NB4 (cell line): ENCODE data around the gene AGAP1.

Experiments used
- POLR2A ChIP-seq: IDR thresholded peaks from 2 replicates; pipeline ENCODE4 v1.6.1; 2011; ENCODE audit warnings: mild to moderate bottlenecking; ENCODE audit not compliant: insufficient read length; ENCODE audit errors: extremely low read depth
- TF ChIP-seq, protein P1 (sequence below): IDR thresholded peaks from one replicate; pipeline ENCODE4 v1.5.1; 2012; ENCODE audit warnings: low read depth, low read length

DNA sequence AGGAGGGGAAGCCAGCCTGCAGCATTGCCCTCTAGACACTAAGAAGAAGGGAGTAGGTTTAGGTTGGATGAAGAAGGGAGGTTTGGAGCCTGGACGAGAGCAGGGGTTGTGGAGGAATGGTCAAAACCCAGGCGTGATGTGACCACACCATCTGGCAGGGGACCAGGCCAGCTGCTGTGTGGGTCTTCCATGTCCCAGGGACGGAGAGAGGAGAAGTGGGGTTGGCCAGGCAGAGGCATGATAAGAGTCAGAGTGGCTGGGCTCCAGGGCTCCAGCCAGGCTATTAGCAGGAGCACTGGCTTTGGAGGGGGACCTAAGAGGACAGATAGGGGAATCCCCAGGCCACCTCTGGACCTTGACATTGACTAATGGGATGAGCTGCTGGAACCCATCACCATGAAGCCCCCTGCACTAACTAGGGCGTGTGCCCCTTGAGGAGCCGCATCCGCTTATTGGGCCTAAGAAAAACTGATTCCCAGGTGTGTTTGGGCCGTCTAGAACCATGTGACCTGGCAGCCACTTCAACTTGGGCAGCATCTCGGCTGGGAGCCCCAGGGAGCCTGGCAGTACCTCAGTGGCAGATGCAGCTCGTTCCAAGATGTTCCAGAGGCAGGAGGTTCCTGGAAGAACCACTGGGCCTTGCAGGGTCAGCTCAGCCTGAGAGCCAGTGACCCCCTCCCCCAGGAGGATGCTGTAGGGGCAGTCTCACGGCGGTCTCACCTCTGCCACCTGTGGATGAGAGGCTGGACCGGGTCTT lies 235.1 kb downstream of the AGAP1 start:
- TF ChIP-seq, protein P1, sequence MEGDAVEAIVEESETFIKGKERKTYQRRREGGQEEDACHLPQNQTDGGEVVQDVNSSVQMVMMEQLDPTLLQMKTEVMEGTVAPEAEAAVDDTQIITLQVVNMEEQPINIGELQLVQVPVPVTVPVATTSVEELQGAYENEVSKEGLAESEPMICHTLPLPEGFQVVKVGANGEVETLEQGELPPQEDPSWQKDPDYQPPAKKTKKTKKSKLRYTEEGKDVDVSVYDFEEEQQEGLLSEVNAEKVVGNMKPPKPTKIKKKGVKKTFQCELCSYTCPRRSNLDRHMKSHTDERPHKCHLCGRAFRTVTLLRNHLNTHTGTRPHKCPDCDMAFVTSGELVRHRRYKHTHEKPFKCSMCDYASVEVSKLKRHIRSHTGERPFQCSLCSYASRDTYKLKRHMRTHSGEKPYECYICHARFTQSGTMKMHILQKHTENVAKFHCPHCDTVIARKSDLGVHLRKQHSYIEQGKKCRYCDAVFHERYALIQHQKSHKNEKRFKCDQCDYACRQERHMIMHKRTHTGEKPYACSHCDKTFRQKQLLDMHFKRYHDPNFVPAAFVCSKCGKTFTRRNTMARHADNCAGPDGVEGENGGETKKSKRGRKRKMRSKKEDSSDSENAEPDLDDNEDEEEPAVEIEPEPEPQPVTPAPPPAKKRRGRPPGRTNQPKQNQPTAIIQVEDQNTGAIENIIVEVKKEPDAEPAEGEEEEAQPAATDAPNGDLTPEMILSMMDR, result no peak
- TF ChIP-seq POLR2A, result no peak
